Measurements from ENCODE around the gene BRMS1. TPM values are rescaled to one million over a fixed set of nuclear protein-coding genes. Genes with fewer than 3 reads are reported as not detected.
"Not testable (repeated sequence)": the region's sequence is repeated elsewhere in the genome, so short reads cannot be mapped to it uniquely, and the experiment has no call there.

BRMS1 gene
- total RNA-seq, 1 experiment from 2014 or later: 72.8 TPM

DNA sequence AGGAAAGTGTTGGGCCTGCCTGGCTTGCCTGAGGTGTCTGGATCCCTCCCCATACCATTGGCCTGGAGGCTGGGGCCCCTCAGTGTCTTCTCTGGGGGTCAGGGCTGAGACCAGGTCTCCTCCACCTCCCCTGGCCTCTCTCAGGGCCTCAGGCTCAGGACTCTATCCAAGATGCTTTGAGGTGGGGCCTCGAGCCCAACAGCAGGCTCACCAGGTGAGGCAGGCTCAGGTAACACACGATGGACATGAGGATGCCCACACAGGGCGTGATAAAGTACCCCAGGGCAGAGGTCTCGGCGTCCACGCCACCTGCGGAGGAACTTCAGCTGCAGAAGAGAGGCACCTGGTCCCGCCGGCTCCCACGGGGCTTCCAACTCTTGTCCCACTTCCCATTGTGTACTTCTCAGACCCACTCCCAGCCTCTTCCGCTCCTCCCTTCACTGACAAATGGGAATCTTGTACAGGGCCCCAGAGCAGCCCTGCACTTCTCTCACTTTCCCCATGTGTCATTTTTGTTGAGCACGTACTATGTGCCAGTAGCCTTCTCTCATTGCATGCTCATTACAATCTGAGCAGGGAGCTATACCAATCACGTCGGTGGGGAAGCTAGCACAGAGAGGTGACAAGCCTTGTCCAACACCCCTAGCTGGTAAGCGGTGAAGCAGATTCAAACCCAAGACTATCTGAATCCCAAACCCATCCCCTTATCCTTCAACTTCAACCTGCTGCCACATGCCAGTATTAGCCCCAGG lies 22.8 kb upstream of the BRMS1 start:
- Histone ChIP-seq H3K4me3 (ENCODE audit: insufficient read depth, low read depth, low read length) (no peak overlapping the region), H3K36me3 (replicated peaks; ENCODE audit: control insufficient read depth, insufficient read depth, low read length) (peaks cover 42% of the 10 kb centered on the region), H3K27me3 (ENCODE audit: control insufficient read depth, insufficient read depth, low read length) (no peaks in the 10 kb centered on the region)
- DNase-seq: no peak

DNA sequence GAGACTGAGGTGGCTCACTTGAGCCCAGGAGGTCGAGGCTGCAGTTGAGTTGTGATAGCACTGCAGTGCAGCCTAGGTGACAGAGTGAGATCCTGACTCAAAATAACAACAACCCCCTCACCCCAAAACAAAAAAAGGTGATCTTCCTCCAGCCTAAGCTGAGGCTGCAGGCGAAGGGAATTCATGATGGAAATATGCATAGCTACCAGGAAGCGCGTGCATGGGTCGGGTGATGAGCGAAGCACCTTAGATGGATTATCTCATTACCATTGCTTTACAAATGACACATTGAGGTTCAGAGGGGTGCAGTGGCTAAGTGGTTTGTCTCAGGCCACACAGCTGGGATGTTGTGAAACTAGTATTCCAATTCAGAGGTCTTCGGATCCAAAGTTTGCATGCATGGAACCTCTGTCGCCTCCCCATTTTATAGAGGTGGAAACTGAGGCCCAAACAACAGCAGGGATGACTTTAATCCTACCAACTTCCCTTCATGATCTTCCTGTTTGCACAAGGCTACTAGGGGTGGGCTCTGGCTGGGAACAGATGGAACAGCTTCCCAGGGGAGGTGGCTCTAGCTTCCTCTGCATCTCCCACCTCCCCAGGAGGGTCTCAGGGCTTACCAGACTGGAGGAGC lies 22.1 kb upstream of the BRMS1 start:
- Histone ChIP-seq H3K36me3 (replicated peaks; ENCODE audit: control insufficient read depth, insufficient read depth, low read length) (peaks cover 45% of the 10 kb centered on the region), H3K27me3 (ENCODE audit: control insufficient read depth, insufficient read depth, low read length) (no peaks in the 10 kb centered on the region), H3K4me3 (ENCODE audit: insufficient read depth, low read depth, low read length) (no peak overlapping the region)
- DNase-seq: no peak

DNA sequence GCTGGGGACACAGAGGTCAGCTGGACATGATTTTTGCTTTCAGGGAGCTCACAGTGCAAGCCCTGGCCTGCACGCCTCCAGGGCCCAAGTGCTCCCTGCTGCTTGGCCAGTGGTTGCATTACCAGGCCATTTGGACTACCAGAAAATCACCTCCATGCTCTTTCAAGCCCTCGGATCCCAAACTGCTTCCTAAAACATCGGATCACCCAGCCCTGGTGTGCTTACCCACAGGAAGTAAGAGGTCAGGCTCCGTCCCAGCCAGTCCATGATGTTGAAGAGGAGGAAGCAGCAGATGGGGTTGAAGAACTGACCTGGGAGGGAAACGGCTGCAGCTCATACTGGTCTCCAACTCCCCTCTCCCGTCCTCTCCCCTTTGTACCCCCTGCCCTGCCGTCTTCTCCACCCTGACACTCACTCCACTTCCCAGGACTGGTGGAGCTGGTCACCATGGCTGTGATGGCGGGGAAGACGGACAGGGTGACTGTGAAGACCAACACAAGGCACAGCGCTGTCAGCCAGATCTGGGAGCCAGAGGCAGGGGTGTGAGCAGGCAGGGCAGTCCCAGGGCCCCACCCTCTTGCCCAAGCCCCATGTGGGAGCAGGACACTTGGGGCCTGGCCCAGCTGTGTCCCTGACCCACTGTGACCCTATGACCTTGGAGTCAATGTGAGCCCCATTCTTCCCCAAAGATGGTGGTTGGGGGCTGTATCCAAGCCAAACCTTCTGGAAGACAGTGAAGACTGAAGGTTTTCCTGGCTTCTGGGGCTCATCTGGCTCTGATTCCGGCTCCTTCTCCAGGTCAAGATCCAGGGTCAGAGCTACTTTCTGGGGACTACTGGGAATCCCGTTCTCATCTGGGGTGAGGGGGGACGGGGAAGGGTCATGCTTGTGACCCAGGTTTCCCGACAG lies 21.1 kb upstream of the BRMS1 start:
- no peak overlapping the region for H3K4me3 ChIP-seq (ENCODE audit: insufficient read depth, low read depth, low read length)
- H3K27me3 ChIP-seq (ENCODE audit: control insufficient read depth, insufficient read depth, low read length): no peaks in the 10 kb centered on the region
- DNase-seq: no peak
- peaks cover 45% of the 10 kb centered on the region for H3K36me3 ChIP-seq (replicated peaks; ENCODE audit: control insufficient read depth, insufficient read depth, low read length)

DNA sequence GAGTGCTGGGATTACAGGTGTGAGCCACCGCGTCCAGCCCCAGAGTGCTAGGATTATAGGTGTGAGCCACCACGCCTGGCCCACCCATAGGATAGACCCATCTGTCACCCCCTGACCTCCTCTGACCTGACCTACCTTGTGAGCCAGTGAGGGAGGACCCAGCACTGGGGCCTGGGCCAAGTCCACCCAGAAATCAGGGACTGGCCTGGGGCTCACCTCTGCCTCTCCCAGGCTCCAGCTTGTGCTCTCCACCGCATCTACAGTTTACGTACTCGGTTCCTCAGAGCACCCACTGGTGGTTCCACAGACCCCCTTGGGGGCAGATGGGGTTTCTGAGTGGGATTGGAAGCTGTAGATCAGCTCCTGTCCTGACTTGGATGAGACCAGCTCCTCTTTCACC lies 20.3 kb upstream of the BRMS1 start:
- H3K36me3 ChIP-seq (replicated peaks; ENCODE audit: control insufficient read depth, insufficient read depth, low read length): peaks cover 45% of the 10 kb centered on the region
- peak; percentile 37 for DNase-seq
- H3K27me3 ChIP-seq (ENCODE audit: control insufficient read depth, insufficient read depth, low read length): no peaks in the 10 kb centered on the region
- H3K4me3 ChIP-seq (ENCODE audit: insufficient read depth, low read depth, low read length): no peak overlapping the region

DNA sequence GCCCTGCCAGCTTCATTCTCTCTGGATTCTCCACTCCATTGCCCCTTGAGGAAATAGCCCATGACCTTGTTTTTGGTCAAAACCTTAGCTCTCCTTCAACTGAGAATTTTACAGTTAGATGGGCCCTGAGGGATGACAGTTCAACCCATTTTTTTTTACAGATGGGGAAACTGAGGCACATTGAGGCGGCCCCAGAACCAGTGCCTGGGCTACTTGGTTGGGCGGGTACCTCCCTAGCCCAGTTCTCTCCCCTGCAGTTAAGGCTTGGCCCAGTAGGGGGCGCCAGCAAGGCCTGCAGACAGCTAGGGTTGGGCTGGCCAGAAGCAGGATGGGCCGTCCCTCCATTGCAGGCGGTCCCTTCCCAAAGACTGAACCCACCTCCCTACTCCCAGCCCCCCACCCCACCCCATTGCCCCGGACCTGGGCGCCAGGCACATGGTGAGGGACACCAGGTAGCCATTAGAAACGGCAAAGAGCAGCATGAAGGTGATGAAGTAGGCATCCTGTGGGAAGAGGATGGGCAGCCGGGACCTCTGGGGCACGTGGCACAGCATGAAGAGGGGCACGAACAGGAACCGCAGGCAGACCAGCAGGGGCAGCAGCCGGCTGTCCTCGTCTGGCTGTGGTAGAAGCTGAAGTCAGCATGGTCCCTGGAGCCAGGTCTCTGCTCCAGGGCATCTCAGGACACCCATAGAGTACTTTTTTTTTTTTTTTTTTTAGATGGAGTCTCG lies 19.1 kb upstream of the BRMS1 start:
- H3K27me3 ChIP-seq (ENCODE audit: control insufficient read depth, insufficient read depth, low read length): no peaks in the 10 kb centered on the region
- peaks cover 39% of the 10 kb centered on the region for H3K36me3 ChIP-seq (replicated peaks; ENCODE audit: control insufficient read depth, insufficient read depth, low read length)

DNA sequence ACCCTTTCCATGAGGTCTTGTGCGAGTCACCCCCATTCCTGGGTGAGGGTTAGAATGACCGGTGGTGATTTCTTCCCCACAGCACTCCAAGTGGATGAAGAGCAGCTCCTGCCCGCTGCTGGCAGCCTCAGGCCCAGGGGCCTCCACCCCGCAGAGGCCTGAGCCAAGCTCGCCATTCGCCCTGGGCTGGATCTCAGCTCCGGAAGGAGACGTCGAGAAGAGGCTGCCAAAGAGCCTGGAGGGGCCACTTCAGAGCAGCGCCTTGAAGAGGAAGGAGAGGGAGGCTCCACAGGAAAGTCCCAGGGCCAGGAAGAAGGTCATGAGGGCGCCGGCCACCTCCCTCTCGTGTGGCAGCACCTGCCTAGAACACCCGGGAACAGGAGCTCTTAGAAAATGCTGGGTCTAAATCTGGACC lies 18.3 kb upstream of the BRMS1 start:
- DNase-seq: peak; percentile 35
- Histone ChIP-seq H3K36me3 (replicated peaks; ENCODE audit: control insufficient read depth, insufficient read depth, low read length) (peaks cover 32% of the 10 kb centered on the region), H3K27me3 (ENCODE audit: control insufficient read depth, insufficient read depth, low read length) (no peaks in the 10 kb centered on the region), H3K4me3 (ENCODE audit: insufficient read depth, low read depth, low read length) (no peak overlapping the region)

More for the DNA sequence above, 19.1 kb upstream of the BRMS1 start:
- peak; percentile 97 for DNase-seq
- no peak overlapping the region for H3K4me3 ChIP-seq (ENCODE audit: insufficient read depth, low read depth, low read length)

DNA sequence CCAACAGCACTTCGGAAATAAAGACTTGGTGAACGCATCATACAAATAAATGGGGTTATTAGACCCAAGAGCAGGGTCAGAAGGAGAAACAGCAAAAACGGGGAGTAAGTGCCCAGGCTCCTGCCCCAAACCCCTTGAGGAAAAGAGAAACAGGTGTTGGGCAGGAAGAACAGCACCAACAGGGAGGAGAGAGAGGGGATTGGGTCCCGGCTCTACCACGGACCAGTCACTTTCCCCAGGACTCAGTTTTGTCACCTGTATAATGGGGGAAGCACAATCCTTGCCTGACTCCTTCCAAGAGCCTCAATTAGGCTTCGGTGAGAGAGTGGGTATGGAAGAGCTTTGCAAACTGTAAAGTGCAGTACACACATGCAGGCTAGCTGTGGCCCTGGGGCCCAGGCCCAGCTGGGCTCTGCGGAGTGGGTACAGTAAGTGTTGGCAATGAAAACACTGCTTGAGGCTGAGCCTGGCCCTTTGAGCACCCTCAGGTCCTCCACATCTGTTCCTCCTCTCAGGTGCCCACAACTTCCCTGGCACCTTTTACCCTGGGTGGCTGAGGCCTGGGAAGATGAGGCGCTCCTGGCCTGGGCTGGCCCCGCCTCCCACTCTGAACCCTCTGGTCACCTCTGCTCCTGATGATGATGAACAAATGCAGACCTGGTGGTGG lies 17.7 kb upstream of the BRMS1 start:
- DNase-seq: no peak
- H3K36me3 ChIP-seq (replicated peaks; ENCODE audit: control insufficient read depth, insufficient read depth, low read length): peaks cover 26% of the 10 kb centered on the region

DNA sequence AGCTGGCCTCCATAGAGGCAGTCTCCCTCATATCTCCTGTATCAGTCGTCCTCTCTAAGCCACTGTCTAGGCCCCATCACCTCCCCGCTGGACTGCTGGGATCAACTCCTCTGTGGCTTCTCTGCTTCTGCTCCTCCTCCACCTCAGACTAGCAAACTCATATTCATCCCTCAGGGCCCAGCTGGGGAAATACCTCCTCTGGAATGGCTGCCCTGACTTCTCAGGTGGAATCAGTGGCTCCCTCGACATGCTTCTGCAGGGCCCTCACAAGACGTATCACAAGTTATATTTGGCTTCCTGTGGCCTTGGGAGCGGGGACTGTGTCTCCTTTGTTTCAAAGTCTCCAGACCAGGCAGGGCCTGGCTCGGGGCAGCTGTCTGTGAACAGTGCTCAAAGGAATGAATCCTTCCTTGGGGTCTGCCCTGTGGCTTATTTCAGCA lies 16.6 kb upstream of the BRMS1 start:
- no peak overlapping the region for H3K4me3 ChIP-seq (ENCODE audit: insufficient read depth, low read depth, low read length)
- peak; percentile 29 for DNase-seq
- no peaks in the 10 kb centered on the region for H3K27me3 ChIP-seq (ENCODE audit: control insufficient read depth, insufficient read depth, low read length)
- H3K36me3 ChIP-seq (replicated peaks; ENCODE audit: control insufficient read depth, insufficient read depth, low read length): peaks cover 19% of the 10 kb centered on the region

More for the DNA sequence above, 17.7 kb upstream of the BRMS1 start:
- Histone ChIP-seq H3K4me3 (ENCODE audit: insufficient read depth, low read depth, low read length) (no peak overlapping the region), H3K27me3 (ENCODE audit: control insufficient read depth, insufficient read depth, low read length) (no peaks in the 10 kb centered on the region)

DNA sequence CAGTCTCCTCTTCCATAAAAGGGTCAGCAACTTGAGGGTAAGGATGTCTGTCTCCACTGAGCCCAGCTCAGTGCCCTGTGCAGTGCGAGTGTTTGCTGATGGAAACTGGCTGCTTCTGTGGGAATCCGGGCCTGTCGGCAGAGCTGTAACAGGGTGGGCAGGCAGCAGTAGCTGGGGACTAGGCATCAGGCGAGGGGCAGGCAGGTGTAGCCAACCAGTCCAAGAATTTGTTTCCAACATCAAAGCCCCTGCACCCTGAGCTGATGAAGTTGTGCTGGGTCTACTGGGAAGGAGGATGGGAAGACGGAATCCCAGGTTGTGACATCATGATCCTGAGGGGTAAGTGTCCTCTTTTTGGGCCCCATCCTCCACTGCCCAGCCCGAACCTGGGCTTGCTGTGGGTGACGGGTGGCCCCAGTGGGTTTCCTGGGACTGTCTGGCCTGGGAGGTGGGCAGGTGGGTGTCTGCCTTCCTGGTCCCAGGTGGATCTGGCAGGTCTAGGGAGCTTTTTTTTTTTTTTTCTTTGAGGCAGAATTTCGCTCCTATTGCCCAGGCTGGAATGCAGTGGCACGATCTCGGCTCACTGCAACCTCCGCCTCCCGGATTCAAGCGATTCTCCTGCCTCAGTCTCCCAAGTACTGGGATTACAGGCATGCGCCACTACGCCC lies 15.6 kb upstream of the BRMS1 start:
- Histone ChIP-seq H3K4me3 (ENCODE audit: insufficient read depth, low read depth, low read length) (no peak overlapping the region), H3K36me3 (replicated peaks; ENCODE audit: control insufficient read depth, insufficient read depth, low read length) (peaks cover 16% of the 10 kb centered on the region), H3K27me3 (ENCODE audit: control insufficient read depth, insufficient read depth, low read length) (no peaks in the 10 kb centered on the region)
- peak; percentile 52 for DNase-seq

DNA sequence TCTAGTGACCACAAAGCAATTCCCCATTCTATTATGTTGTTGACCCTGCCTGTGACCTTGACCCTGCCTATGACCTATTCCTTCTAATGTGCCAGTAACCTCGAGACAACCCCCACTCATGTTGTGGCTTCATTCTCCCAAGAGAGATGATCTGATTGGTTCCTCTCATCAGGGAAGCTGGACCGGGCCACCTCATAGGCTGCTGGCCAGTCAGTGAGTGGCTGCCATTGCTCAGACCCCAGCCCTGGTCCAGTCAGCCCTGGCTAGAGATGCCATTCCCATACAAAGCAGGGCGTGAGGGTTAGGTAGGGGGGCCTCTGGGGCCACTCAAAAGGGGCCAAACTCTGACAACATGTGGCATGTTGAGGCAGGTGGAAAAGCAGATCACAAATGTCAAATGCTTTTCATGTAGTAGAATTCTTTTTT lies 14.8 kb upstream of the BRMS1 start:
- DNase-seq: peak; percentile 82
- H3K27me3 ChIP-seq (ENCODE audit: control insufficient read depth, insufficient read depth, low read length): no peaks in the 10 kb centered on the region
- H3K4me3 ChIP-seq (ENCODE audit: insufficient read depth, low read depth, low read length): no peak overlapping the region
- peaks cover 11% of the 10 kb centered on the region for H3K36me3 ChIP-seq (replicated peaks; ENCODE audit: control insufficient read depth, insufficient read depth, low read length)

DNA sequence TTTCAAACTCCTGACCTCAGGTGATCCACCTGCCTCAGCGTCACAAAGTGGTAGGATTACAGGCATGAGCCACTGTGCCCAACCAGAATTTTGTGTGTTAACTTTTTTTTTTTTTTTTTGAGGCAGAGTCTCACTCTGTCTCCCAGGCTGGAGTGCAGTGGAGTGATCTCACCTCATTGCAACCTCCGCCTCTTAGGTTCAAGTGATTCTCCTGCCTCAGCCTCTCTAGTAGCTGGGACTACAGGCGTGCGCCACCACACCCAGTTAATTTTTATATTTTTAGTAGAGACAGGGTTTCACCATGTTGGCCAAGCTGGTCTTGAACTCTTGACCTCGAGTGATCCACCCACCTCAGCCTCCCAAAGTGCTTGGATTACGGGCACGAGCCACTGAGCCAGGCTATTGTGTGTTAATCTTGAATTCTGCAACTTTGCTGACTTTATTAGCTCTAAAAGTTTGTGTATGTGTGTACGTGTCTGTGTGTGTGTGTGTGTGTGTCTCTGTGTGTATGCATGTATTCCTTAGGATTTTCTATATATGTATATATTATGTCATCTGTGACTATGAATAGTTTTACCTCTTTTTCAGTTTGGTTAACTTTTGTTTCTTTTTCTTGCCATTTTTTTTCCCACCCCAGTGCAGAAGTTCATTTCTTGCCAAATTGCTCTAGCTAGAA lies 5.8 kb upstream of the BRMS1 start:
- H3K36me3 ChIP-seq (replicated peaks; ENCODE audit: control insufficient read depth, insufficient read depth, low read length); H3K27me3 ChIP-seq (ENCODE audit: control insufficient read depth, insufficient read depth, low read length); H3K4me3 ChIP-seq (ENCODE audit: insufficient read depth, low read depth, low read length); DNase-seq: not testable (repeated sequence)

DNA sequence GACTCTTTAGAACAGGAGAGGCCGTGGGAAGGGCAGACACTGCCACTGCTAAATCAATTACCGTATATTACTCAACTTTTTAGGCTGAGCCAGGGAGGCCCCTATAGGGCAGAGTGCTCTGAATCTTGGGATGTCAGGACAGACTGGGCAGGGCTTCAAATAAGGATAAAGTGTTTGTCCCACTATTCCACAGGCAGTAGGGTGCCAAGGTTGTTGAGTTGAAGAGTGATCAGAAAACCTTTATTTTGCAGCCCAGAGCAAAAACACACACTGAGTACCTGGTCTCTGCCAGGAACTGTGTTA lies 4.1 kb upstream of the BRMS1 start:
- Histone ChIP-seq H3K27me3 (ENCODE audit: control insufficient read depth, insufficient read depth, low read length) (peaks cover 6% of the 10 kb centered on the region), H3K4me3 (ENCODE audit: insufficient read depth, low read depth, low read length) (no peak overlapping the region), H3K36me3 (replicated peaks; ENCODE audit: control insufficient read depth, insufficient read depth, low read length) (no peaks in the 10 kb centered on the region)
- DNase-seq: no peak
